Lower lobe of right lung (tissue), 2 donors: ENCODE measurements around the gene SCN1B. TPM values are rescaled to one million over a fixed set of nuclear protein-coding genes. Genes with fewer than 3 reads are reported as not detected.

Source experiments
- ATAC-seq, 2 donors: fragments of 200-7000 bp; cut with Tn5 transposase; one replicate each; pipeline ENCODE4 v1.9.1; 2020 to 2022; ENCODE audit warnings: mild to moderate bottlenecking in 2 of 2, moderate library complexity in 2 of 2
- DNase-seq: peaks from one replicate; pipeline ENCODE4 v3.0.0-alpha.2; 2020
- H3K27ac ChIP-seq: fragments of 200-600 bp; one replicate; pipeline ENCODE4 v1.8.0; 2022
- H3K27me3 ChIP-seq: fragments of 200-600 bp; one replicate; pipeline ENCODE4 v1.8.0; 2022; ENCODE audit warnings: low read depth
- H3K36me3 ChIP-seq: fragments of 200-600 bp; one replicate; pipeline ENCODE4 v1.8.0; 2022; ENCODE audit warnings: mild to moderate bottlenecking
- H3K4me1 ChIP-seq: fragments of 200-600 bp; one replicate; pipeline ENCODE4 v1.8.0; 2022
- H3K4me3 ChIP-seq: fragments of 200-600 bp; one replicate; pipeline ENCODE4 v1.8.0; 2022; ENCODE audit warnings: mild to moderate bottlenecking
- H3K9me3 ChIP-seq: fragments of 200-600 bp; one replicate; pipeline ENCODE4 v1.8.0; 2022
- intact Hi-C: fragments of 100-400 bp; cut with DNase I; formaldehyde crosslinking; loops from one replicate; pipeline ENCODE4 v1.11.0; 2022
- total RNA-seq: library from RNA; stranded (reverse); fragmentation: NEBNext Ultra II Directional; extraction: Animal tissue kit (Norgen Biotek cat#: 25700); gene quantifications from one replicate; pipeline ENCODE4 v1.2.1, GENCODE V29; 2021
- TF ChIP-seq, protein P1 (sequence below): fragments of 200-600 bp; IDR thresholded peaks from one replicate; pipeline ENCODE4 v1.8.0; 2022; ENCODE audit warnings: antibody characterized with exemption, mild to moderate bottlenecking
- donor health status: DM: no; HTN: yes; CAD: no; lungs with severe emphysema.

SCN1B gene
- total RNA-seq, 1 donor from 2014 or later = 9.8 TPM

DNA sequence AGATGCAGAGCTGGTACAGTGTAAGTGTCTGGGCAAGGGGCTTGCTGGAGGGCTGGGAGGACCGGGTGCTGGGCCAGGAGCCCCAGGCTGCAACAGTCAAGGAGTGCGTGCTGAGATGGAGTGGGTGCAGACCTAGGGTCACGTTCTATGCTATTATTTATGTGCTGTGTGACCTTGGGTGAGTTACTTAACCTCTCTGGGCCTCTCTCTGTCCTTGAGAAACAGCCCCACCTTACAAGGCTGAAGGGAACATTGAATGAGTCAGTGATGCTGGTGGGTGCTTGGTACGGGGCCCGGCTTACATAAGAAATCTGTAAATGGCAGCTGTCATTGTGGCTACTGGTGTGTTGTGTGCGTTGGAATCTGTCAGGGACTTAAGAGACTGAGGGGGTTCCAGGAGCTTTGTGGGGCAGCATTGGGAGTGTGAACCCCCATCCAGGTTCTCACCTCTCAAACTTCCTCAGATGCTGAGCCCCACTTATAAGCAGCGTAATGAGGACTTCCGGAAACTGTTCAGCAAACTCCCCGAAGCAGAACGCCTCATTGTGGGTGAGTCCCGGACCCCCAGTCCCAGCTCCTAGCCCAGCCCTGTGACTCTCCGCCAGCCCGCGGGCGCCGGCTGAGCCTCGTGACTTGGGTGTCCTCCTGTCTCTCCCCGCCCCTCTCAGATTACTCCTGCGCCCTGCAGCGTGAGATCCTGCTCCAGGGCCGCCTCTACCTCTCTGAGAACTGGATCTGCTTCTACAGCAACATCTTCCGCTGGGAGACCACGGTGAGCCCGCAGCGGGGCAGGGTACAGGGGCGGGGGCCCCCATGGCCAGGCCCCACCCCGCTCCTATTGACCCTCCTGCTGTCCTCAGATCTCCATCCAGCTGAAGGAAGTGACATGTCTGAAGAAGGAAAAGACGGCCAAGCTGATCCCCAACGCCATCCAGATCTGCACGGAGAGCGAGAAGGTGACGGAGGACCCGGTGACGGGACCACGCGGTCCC lies 20.6 kb upstream of the SCN1B start:
- no peak overlapping the region for H3K4me3 ChIP-seq
- DNase-seq = no peak
- intact Hi-C loops = loop anchor here (5.0 kb wide), 1 partner anchor 37 kb away; no protein-coding TSS in a partner anchor
- peaks cover 80% of the 10 kb centered on the region for H3K4me1 ChIP-seq
- no peaks in the 10 kb centered on the region for H3K9me3 ChIP-seq
- H3K27ac ChIP-seq = peak overlapping the region; percentile 67
- TF ChIP-seq, protein P1, sequence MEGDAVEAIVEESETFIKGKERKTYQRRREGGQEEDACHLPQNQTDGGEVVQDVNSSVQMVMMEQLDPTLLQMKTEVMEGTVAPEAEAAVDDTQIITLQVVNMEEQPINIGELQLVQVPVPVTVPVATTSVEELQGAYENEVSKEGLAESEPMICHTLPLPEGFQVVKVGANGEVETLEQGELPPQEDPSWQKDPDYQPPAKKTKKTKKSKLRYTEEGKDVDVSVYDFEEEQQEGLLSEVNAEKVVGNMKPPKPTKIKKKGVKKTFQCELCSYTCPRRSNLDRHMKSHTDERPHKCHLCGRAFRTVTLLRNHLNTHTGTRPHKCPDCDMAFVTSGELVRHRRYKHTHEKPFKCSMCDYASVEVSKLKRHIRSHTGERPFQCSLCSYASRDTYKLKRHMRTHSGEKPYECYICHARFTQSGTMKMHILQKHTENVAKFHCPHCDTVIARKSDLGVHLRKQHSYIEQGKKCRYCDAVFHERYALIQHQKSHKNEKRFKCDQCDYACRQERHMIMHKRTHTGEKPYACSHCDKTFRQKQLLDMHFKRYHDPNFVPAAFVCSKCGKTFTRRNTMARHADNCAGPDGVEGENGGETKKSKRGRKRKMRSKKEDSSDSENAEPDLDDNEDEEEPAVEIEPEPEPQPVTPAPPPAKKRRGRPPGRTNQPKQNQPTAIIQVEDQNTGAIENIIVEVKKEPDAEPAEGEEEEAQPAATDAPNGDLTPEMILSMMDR = no peak
- no peak for ATAC-seq
- peaks cover 52% of the 10 kb centered on the region for H3K36me3 ChIP-seq
- H3K27me3 ChIP-seq = no peaks in the 10 kb centered on the region

DNA sequence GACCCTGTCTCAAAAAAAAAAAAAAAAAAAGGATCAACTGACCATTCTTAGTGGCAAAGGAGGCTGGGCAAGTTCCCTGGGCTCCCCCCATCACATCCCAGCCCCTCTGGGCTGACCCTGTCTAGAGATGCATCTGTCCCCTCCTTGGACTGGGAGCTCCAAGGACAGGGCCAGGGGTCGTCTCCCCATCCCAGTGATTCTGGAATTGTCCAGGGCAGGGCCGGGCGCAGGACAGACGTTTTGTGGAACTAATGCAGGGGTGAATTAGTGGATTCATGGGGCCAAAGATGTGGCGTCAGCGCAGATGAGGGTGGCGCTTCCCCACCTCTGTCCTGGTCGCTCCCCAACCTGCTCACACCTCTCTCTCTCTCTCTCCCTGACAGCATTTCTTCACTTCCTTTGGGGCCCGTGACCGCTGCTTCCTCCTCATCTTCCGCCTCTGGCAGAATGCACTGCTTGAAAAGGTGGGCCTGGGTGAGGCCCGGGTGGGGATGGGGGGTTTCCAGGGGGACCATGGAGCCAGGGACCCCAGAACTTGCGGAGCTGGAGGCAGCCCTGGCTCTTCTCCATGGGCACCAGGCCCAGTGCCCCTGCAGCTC lies 19.1 kb upstream of the SCN1B start:
- intact Hi-C loops = loop anchor here (5.0 kb wide), 1 partner anchor 39 kb away; no protein-coding TSS in a partner anchor
- DNase-seq = no peak
- Histone ChIP-seq H3K4me1 (peaks cover 66% of the 10 kb centered on the region), H3K4me3 (no peak overlapping the region), H3K27me3 (no peaks in the 10 kb centered on the region), H3K27ac (no peak overlapping the region), H3K9me3 (no peaks in the 10 kb centered on the region), H3K36me3 (peaks cover 59% of the 10 kb centered on the region)
- TF ChIP-seq, protein P1 = no peak
- no peak for ATAC-seq

DNA sequence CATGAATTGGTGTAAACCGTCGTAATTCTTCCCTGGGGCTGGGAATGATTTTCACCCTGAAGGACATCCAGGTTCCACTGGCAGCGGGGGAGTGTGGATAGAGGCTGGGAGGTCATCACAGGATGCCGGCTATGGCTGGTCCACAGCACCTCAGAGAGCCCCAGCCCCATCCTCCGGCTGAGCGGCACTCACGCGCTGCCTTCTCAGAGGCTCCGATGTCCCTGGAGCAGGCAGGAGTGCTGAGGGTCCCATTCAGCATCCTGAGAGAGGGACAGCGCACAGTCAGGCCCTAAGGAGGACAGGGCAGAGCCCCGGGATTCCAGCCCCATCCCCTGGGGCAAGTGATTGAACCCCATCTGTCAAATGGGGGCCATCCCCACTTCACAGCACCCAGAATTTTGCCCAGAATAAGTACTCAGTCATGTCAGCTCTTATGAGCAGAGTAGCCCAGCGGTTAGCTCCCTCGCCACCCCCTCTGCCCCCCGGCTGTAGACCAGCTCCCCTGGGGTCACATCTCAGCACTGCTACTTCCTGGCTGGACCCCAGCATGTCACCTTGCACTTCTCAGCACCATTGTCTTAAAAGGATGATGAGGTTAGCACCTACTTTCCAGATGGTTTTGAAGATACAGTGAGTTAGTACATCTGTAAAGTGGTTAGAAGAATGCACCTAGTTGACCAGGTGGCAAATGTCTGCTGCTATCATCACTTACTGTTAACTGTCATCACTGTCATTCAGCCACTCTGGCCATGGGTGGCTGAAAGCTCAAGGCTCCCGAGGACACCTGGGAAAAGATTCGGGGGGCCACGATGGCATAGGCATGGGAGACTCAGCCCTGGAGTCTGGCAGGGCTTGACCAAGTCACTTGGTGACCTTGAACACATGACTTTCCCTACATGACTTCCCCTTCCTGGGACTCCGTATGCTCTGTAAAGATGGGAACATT lies 18.3 kb upstream of the SCN1B start:
- intact Hi-C loops = loop anchor here (5.0 kb wide), 1 partner anchor 40 kb away; no protein-coding TSS in a partner anchor
- TF ChIP-seq, protein P1 = no peak
- H3K27me3 ChIP-seq = no peaks in the 10 kb centered on the region
- H3K9me3 ChIP-seq = no peaks in the 10 kb centered on the region
- ATAC-seq (no peak), DNase-seq (no peak)
- peak overlapping the region; percentile 44 for H3K27ac ChIP-seq
- peaks cover 67% of the 10 kb centered on the region for H3K36me3 ChIP-seq
- peaks cover 59% of the 10 kb centered on the region for H3K4me1 ChIP-seq
- no peak overlapping the region for H3K4me3 ChIP-seq

DNA sequence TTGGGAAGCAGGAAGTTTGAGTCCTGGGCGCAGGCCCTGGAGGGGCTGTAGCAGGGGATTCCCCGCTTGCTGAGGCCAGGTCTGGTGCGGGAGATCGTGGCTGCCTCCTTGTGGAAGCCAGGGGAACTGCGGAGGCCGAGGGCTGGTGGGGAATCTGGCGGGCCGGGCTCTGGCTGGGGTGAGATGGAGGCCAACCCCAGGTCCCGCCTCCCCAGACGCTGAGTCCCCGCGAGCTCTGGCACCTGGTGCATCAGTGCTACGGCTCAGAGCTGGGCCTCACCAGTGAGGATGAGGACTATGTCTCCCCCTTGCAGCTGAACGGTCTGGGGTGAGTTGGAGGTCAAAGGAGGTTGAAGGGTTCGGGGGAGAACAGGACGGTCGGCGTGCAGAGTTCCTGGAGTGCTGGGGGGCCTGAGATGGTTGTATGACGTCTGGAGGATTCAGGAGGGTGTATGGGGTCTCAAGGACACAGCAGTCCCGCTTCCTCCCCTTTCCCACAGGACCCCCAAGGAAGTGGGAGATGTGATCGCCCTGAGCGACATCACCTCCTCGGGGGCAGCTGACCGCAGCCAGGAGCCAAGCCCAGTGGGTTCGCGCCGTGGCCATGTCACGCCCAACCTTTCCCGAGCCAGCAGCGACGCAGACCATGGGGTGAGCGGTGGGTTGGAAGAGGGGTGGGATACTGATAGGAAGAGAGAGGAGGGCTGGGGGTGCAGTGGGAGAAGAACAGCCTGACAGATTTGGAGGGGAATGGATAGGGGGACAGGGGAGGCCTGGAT lies 17.0 kb upstream of the SCN1B start:
- ATAC-seq = peak; percentile 86 to 89
- Histone ChIP-seq H3K4me3 (no peak overlapping the region), H3K9me3 (no peaks in the 10 kb centered on the region), H3K27me3 (no peaks in the 10 kb centered on the region), H3K36me3 (peaks cover 79% of the 10 kb centered on the region), H3K27ac (peak overlapping the region; percentile 44), H3K4me1 (peaks cover 54% of the 10 kb centered on the region)
- TF ChIP-seq, protein P1 = peak; percentile 99
- DNase-seq = peak; percentile 84
- intact Hi-C loops = loop anchor here (5.0 kb wide), 1 partner anchor 41 kb away; no protein-coding TSS in a partner anchor
